Astrocyte of the spinal cord (primary cell): ENCODE data around the gene GNG7.

Source experiments
- DNase-seq: peaks from one replicate; pipeline ENCODE4 v3.0.0; 2011; ENCODE audit warnings: low read depth, low spot score
- H3K4me3 ChIP-seq: 2 replicates; pipeline ENCODE4 v1.5.1; 2011; ENCODE audit warnings: low read depth, mild to moderate bottlenecking, low read length, moderate library complexity
- CTCF ChIP-seq: IDR thresholded peaks from 2 replicates; pipeline ENCODE4 v1.5.1; 2012; ENCODE audit warnings: low read depth, mild to moderate bottlenecking, low read length, inconsistent platforms
- in situ Hi-C: cut with HindIII; loops from 2 replicates; pipeline ENCODE4 v1.10.0; 2017; ENCODE audit warnings: low sequenced_read_pairs

GNG7 gene

GRCh38 chr19:2462635-2463421 lies 239.7 kb downstream of the GNG7 start:
- peak; percentile 97 for DNase-seq
- in situ Hi-C loops: no loop called here
- H3K4me3 ChIP-seq: peak overlapping the region; percentile 68
- no peak for TF ChIP-seq CTCF

- H3K4me3 ChIP-seq: peak overlapping the region; percentile 68
- in situ Hi-C loops: no loop called here
- DNase-seq: peak; percentile 78
- peak; percentile 39 for TF ChIP-seq CTCF
Observed at GRCh38 chr19:2461751-2462634, 240.5 kb downstream of the GNG7 start.
